Measurements from ENCODE around the gene CENPX.

- TF ChIP-seq ZFP3 (CRISPR knock-in tag; IDR thresholded peaks at IDR 0.05), result no peak
- no peak for TF ChIP-seq BACH2 (CRISPR knock-in tag; IDR thresholded peaks at IDR 0.05; ENCODE audit: borderline replicate concordance)
- TF ChIP-seq ESRRG (CRISPR knock-in tag; IDR thresholded peaks at IDR 0.05), result no peak
- no peak for TF ChIP-seq ZNF70 (CRISPR knock-in tag; IDR thresholded peaks at IDR 0.05)
- no peak for TF ChIP-seq SNAI2 (CRISPR knock-in tag; IDR thresholded peaks at IDR 0.05)
- TF ChIP-seq RARB (CRISPR knock-in tag; IDR thresholded peaks at IDR 0.05), result no peak
- TF ChIP-seq CREB5 (CRISPR knock-in tag; IDR thresholded peaks at IDR 0.05; ENCODE audit: low read depth), result no peak
- no peak for TF ChIP-seq TSHZ2 (CRISPR knock-in tag; IDR thresholded peaks at IDR 0.05)
- TF ChIP-seq ZFP30 (CRISPR knock-in tag; IDR thresholded peaks at IDR 0.05), result no peak
- no peak for TF ChIP-seq TCF4 (CRISPR knock-in tag; IDR thresholded peaks at IDR 0.05; ENCODE audit: borderline replicate concordance)
- TF ChIP-seq PATZ1 (CRISPR knock-in tag; IDR thresholded peaks at IDR 0.05; ENCODE audit: borderline replicate concordance), result no peak
- no peak for TF ChIP-seq CSRNP3 (CRISPR knock-in tag; IDR thresholded peaks at IDR 0.05)
- no peak for TF ChIP-seq GLIS3 (CRISPR knock-in tag; IDR thresholded peaks at IDR 0.05)
- no peak for TF ChIP-seq OSR1 (CRISPR knock-in tag; IDR thresholded peaks at IDR 0.05)
Observed at GRCh38 chr17:82060614-82061013, 37.9 kb upstream of the CENPX start.
